GM19099 (cell line): ENCODE data around the gene RANGAP1.

ENCODE experiments used
- POLR2A ChIP-seq: IDR thresholded peaks from 3 replicates; pipeline ENCODE4 v1.6.1; 2011; ENCODE audit warnings: low read depth; ENCODE audit not compliant: insufficient read length; ENCODE audit errors: extremely low read depth

RANGAP1 gene

DNA sequence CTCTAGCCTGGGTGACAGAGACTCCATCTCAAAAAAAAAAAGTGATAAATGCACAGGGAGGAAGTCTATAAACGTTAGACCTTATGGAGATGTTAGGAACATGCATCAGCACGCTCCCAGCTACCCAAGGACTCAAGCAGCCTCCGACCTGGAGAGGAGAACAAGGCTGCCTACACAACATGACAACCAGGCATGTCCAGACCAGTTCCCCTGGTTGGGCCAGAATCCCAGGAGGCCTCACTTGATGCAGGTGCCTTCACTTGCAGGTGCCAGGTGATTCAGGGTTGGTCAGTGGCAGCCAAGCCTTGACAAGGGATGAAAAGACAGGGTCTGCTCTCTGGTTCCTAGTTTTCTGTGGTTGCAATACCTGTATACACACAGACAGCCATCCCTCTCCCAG, 5.9 kb downstream of the RANGAP1 start:
- no peak for TF ChIP-seq POLR2A

DNA sequence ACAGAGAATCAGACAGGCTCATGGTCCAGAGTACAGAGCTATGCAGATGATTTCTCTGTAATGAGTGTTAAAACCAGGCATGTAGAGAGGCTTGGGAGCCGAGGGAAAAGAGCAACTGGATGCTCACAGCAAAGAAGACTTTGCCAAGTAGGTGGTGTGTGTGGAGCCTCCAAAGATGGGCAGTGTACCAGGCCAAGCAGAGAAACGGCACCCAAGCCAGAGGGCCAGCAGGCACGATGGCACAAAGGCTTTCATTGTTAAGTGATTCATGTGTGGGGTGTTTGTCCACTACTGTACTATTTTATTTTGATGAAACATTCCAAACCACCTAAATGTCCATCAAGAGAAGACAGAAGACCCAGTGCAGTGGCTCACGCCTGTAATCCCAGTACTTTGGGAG, 11.1 kb downstream of the RANGAP1 start:
- TF ChIP-seq POLR2A, result no peak

DNA sequence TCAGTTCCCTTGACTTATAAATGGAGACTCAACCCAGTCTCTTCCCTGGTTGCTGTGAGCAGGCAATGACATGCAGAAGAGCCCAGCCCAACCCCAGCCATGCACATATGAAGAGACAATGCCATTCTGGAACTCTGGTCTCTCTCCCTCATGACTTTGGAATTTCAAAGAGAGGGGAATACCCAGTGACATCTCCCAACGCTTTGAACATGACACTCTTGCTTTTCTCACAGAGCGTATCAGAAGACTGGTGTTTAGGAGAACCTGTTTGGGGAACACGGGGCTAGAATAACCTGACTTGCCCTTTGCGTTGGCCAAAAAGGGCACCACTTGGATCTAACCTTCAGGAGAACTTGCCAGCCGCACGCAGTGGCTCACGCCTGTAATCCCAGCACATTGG, 12.9 kb downstream of the RANGAP1 start:
- TF ChIP-seq POLR2A, result no peak

DNA sequence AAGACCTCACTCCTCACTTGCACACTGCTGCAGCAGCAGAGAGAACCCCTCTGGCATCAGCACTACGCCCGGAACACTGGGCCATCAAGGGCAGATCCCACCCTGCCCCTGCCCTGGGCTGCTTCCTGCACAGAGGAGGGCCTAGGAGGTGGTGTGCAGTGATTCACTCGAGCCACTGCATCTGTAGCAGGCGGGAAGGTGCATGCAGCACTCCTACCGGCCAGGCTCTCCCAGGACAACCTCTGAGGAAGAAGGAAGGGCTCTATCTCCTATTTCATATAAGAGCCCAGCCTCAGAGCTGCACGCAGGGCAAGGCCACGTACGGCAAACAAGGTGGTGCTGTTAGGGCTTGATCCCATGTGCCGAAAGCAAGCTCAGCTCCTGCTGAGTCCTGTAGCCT, 14.2 kb downstream of the RANGAP1 start:
- no peak for TF ChIP-seq POLR2A

DNA sequence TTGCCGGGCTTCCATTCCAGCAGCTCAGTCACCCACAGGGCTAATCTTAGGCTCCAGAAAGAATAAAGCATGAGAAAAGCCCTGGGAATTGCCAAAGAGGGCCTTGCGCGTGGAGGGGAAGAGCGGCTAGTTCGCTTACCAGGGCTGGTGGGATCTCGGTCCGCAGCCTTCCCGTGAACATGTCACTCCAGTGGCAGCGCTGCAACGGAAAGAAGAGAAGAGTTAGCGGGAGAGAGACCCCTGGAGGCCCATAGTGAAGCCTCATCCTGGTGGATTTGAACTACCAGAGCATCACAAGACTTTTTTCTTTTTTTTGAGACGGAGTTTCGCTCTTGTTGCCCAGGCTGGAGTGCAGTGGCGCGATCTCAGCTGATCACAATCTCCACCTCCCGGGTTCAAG, 18.0 kb downstream of the RANGAP1 start:
- TF ChIP-seq POLR2A, result no peak

DNA sequence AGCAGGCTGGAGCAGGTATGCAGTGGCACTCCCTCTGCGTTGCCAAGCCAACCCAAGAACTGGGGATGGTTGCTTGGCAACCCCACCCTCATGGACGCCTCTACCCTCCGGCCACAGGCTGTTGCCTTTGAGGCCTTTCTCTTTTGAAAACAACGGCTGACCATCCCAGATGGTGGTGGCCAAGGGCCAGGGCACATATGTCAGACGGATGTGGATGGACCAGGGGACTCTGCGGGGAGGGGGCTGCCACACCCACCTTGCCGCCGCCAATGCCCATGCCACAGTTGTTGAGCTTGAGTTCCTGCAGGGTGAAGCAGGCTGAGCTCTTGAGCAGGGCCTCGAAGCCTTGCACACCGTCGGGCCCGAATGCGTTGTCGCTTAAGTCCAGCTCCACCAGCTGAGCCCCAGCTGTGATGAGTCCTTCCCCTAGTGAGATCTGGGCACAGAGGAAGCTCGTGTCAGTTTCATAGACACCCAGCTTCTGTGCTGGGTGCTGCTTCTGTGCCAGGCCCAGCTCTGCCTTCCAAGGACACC, 21.5 kb downstream of the RANGAP1 start:
- TF ChIP-seq POLR2A, result no peak

DNA sequence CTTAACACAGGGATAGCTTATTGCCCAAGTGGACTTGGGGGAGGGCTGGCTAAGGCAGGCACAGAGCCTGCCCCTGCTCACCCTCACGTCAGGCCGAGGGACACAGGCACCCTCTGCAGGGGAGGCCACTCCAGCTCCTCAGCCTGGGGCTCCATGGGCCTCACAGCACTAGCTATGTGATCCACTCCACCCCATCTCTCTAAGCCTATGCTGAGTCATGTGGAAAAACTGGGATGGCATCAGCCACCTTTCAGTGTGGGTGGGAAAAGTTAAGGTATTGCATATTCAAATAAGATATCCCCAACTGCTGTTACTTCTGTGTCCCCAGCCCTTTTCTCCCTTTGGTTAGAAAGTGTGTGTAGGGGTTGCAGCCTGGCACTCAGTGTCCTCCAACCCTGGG, 22.3 kb downstream of the RANGAP1 start:
- TF ChIP-seq POLR2A, result no peak

DNA sequence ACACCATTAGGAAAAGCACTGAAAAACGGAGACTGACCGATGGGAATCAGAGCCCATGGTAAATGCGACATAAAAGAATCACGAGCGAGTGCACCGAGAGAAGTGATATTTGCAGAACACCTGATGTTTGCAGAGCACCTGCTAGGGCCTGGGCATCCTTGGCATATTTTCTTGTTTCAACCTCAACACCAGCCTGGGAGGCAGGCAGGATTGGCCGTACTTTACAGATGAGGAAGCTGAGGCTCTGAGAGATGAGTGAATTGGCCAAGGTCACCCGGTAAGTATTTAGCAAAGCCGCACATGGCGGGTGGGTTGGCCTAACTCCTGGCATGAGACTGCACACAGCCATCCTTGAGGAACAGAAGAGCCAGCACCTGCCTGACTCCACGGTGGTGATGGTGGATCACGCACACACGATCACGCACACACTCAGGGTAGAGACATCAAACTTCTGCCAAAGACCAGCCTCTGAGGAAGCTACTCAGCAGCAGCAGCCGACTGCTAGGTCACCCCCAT, 23.7 kb downstream of the RANGAP1 start:
- no peak for TF ChIP-seq POLR2A

DNA sequence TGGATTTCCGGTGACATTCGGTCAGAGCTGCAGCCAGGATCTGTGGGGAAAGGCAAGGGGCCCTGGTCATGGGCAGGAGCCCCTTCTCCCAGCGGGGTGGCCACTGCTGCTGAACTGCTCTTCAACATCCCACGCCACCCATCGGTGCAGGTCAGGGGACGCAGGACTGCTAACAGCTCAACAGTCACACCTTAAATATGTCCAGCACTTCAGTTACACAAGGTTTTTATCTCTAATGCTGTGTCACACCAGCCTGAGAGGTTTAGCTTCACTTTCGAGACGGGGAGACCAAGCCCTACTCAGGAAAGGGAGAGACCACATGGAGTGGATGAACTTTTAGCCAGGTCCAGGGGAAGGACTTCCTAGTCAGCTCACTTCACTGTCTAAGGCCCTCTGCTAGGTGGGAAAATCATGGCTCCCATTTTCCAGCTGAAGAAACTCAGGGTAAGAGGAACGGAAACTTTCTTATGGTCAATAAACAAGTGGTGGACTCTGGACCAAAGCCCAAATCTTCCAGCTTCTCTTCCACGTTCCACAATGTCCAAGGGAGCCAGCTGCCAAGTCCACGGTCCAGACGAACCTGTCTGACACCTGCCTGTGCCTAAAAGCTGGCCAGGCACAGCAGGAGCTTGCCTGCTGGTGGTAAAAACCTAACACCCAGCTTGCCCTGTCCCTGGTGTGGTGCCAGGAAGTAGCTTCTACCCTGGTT, 24.3 kb downstream of the RANGAP1 start:
- no peak for TF ChIP-seq POLR2A

DNA sequence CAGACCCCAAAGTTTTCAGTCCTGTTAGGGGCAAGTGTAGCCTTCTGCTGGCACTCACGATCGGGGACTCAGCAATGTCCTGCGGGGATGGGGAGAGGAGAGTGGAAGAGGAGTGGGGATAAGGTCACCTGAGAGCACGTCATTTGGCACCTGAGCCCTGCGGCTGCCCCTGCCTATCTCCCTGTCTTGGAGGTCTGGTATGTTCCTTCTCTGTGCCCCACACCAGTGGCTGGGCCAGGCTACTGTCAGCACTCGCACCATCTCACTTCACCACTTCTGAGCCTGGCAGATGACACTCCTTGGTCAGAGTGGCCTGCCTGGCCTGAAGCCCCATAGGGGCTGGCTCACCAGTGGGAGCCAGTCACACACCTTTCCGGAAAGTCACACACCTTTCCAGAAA, 25.1 kb downstream of the RANGAP1 start:
- TF ChIP-seq POLR2A, result no peak

DNA sequence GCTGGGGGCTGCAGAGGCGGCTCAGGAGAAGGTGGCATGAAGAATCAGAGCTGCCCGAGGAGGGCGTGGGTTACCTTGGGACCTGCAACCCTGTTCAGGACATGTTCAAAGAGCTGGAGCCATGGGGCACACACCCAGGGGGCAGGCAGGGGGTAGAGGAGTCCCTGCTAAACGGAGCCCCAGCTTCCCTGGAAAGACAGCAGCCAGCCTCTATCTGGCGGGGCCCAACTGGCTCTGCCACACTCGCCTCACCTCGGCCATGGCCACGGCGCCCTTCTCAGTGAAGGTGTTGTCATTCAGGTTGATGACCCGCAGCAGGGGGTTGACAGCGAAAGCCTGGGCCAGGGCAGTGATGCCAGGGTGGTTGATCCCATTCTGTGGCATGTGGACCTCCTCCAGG, 28.3 kb downstream of the RANGAP1 start:
- no peak for TF ChIP-seq POLR2A

DNA sequence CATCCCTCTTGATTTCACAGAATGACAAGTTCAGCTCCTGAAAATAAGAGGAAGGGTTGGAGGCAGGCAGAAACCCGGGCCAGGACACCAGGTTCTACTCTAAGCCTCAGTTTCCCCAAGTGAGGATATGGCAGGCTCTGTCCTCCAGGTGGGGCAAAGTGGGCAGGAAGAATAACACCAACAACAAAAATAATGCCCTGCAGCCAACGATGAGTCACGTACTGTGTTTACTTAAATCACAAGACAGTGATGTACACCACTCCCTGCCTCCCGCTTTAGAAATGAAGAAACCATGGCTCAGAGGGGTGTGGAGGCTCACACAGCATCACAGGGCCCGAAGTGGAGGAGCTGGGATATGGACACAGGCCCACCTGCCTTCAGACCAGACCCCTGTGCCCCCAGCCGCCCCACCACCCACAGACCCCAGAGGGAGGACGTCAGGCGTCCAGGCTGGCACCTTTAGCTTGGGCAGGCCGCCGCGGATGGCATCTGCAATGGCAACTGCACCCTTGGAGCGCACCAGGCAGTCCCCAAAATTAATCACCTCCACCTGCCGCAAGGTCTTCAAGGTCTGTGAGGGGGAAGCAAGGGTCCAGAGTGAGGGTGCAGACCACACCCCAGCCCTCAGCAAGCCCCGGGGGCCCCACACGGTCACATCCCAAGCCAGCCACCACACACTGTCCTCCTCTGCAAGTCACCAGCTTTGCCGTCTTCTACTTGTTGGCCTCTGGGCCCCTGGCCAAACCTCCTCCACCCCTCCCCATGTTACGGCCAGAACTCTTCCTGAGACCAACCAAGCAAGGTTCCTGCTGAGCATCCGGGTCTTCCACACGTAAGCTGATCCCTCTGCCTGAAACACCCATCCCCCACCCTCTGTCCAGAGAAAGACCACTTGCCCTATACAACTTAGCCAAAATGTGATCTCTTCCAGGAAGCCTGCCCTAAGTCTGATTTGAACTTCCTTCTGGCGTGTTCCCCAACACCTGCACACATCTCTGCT, 29.4 kb downstream of the RANGAP1 start:
- TF ChIP-seq POLR2A, result no peak

DNA sequence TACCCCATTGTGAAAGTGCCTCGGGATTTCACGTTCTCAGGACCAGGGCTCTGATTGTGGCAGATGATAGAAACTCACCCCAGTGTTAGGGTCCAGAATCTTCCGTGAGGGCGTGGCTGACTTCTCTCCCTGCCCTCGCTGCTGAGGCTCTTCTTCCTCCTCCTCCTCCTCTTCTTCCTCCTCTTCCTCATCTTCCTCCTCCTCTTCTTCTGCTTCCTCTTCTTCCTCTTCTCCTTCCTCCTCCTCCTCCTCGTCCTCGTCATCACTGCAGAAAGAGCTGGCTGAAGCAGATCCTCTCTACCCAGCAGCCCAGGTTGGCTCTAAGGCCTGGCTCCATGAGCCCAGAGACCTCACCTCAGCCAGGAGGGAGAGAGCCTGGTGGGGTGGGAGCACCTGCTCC, 31.8 kb downstream of the RANGAP1 start:
- no peak for TF ChIP-seq POLR2A

DNA sequence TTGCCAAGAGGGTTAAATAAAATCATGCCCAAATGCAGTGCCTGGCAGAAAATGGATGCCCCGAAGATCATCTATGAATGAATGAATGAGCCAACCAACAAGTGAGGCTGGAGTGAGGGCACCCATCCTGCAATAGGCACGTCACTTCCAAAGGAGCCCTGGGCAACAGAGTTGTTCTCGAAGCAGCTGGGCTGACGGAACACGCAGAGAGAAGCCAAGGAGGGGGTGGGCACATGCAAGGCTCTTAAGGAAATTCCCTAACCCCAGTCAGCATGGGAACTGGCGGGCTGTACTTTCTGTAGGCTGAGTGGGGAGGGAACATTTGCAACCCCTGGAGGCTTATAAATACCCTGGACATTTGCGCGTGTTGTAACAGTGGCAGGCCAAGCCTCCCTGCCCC, 33.6 kb downstream of the RANGAP1 start:
- no peak for TF ChIP-seq POLR2A

DNA sequence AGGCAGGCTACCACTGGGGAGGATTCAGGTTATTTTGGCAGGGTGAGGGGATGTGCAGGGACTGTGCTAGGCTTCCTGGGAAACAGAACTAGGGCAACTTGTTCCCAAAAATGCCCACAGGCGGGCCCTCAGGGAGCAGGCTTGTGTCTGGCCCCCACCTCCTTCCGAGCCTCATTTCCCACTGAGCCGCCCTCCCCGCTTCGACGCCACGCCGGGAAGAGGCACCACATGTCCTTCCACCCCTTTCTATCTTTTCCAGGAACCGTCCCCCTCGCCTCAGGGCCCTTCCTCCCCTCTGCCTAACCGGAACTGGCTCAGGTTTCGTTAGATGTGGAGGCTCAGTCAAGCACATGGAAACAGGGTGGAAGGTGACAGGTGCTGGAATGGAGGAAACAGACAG, 35.9 kb downstream of the RANGAP1 start:
- no peak for TF ChIP-seq POLR2A
